Endothelial cell of umbilical vein (primary cell): Measurements from ENCODE around the gene PEMT.

Experiments
- CTCF ChIP-seq, 2 donors: IDR thresholded peaks; 1 replicate in 1 of 2; 2 replicates in 1 of 2; pipeline ENCODE4 v1.5.1; 2011; ENCODE audit warnings: low read length in 2 of 2, mild to moderate bottlenecking in 2 of 2, moderate library complexity in 2 of 2, control low read depth in 1 of 2, inconsistent platforms in 1 of 2, low read depth in 1 of 2; ENCODE audit not compliant: insufficient read depth in 1 of 2; ENCODE audit errors: extremely low read depth in 1 of 2
- EZH2 ChIP-seq: IDR thresholded peaks from 2 replicates; pipeline ENCODE4 v1.6.1; 2012; ENCODE audit warnings: borderline replicate concordance, low read depth, mild to moderate bottlenecking, moderate library complexity, low read length, inconsistent platforms; ENCODE audit not compliant: severe bottlenecking
- GATA2 ChIP-seq: IDR thresholded peaks from 2 replicates; pipeline ENCODE4 v1.7.0; 2011; ENCODE audit warnings: low read depth, mild to moderate bottlenecking, moderate library complexity, mixed read lengths, low read length; ENCODE audit not compliant: insufficient read length, insufficient read depth
- JUN ChIP-seq: IDR thresholded peaks from 2 replicates; pipeline ENCODE4 v1.6.1; 2011; ENCODE audit warnings: borderline replicate concordance, low read depth; ENCODE audit not compliant: insufficient read length, insufficient read depth
- MAX ChIP-seq: IDR thresholded peaks from 2 replicates; pipeline ENCODE4 v1.6.1; 2011; ENCODE audit not compliant: insufficient read depth, insufficient read length
- MYC ChIP-seq: IDR thresholded peaks from one replicate; pipeline ENCODE4 v1.6.1; 2011; ENCODE audit warnings: mild to moderate bottlenecking, low read depth, low read length
- POLR2A ChIP-seq: IDR thresholded peaks from 2 replicates; pipeline ENCODE4 v1.6.1; 2012; ENCODE audit warnings: low read depth, mild to moderate bottlenecking, control low read depth, low read length
- POLR2AphosphoS5 ChIP-seq: IDR thresholded peaks from 2 replicates; pipeline ENCODE4 v1.6.1; 2012; ENCODE audit warnings: low read depth, mild to moderate bottlenecking, control low read depth, low read length, moderate library complexity; ENCODE audit not compliant: insufficient read depth

GRCh38 chr17:17505151-17505550, 86.4 kb downstream of the PEMT start:
- no peak for TF ChIP-seq POLR2A
- no peak for TF ChIP-seq EZH2
- no peak for TF ChIP-seq CTCF (IDR thresholded peaks at IDR 0.05; ENCODE audit: extremely low read depth in 1 of 2, insufficient read depth in 1 of 2, low read depth in 1 of 2, low read length in 2 of 2)
- no peak for TF ChIP-seq GATA2
- TF ChIP-seq MYC = no peak
- no peak for TF ChIP-seq POLR2AphosphoS5
- TF ChIP-seq MAX = no peak
- TF ChIP-seq JUN = no peak
